ENCODE data around the gene CHST4. TPM values are rescaled to one million over a fixed set of nuclear protein-coding genes. Genes with fewer than 3 reads are reported as not detected.

The CHST4 gene
- total and polyA plus RNA-seq, 2 donors from 2014 or later, result not detected

DNA sequence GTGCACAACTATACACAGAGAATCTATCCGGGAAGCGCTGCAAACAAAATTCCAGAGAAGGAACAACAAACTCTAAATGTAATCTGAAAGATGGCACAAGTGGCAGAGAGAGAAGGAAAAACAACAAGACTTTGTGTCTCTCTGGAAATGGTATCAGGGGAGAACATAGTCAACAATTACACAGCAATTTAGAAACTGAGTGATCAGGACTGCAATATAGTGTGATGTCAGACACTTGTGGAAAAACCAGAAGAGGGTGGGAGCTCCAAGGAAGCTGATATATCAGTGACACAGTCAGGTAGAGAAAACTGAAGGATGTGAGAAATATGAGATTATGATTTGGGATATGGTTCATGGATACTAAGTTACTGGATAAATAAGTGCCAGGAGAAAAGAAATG is 45.3 kb upstream of the CHST4 start:
- H3K9me3 ChIP-seq (ENCODE audit: control insufficient read depth in 2 of 3, insufficient read depth in 1 of 3, low read length in 3 of 3), result no peaks in the 10 kb centered on the region
- H3K4me3 ChIP-seq (ENCODE audit: low read length in 3 of 3), result no peak overlapping the region
- no peaks in the 10 kb centered on the region for H3K27me3 ChIP-seq (ENCODE audit: control insufficient read depth, insufficient read depth, low read length)
- FAIRE-seq, result no peak
- H3K9ac ChIP-seq (ENCODE audit: low read length in 3 of 3), result no peak overlapping the region
- no peak for DNase-seq
- H3K4me1 ChIP-seq (ENCODE audit: control insufficient read depth in 2 of 3, insufficient read depth in 2 of 3, low read depth in 1 of 3, low read length in 3 of 3), result peaks cover 0 to 4% (median 2%) of the 10 kb centered on the region in 3 donors
- TF ChIP-seq, protein P1, sequence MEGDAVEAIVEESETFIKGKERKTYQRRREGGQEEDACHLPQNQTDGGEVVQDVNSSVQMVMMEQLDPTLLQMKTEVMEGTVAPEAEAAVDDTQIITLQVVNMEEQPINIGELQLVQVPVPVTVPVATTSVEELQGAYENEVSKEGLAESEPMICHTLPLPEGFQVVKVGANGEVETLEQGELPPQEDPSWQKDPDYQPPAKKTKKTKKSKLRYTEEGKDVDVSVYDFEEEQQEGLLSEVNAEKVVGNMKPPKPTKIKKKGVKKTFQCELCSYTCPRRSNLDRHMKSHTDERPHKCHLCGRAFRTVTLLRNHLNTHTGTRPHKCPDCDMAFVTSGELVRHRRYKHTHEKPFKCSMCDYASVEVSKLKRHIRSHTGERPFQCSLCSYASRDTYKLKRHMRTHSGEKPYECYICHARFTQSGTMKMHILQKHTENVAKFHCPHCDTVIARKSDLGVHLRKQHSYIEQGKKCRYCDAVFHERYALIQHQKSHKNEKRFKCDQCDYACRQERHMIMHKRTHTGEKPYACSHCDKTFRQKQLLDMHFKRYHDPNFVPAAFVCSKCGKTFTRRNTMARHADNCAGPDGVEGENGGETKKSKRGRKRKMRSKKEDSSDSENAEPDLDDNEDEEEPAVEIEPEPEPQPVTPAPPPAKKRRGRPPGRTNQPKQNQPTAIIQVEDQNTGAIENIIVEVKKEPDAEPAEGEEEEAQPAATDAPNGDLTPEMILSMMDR (IDR thresholded peaks at IDR 0.05; ENCODE audit: borderline replicate concordance, extremely low read depth, insufficient read depth), result no peak
- H3K36me3 ChIP-seq (ENCODE audit: control insufficient read depth in 2 of 3, insufficient read depth in 3 of 3, low read length in 3 of 3), result peaks cover 0 to 20% (median 13%) of the 10 kb centered on the region in 3 donors
- H3K27ac ChIP-seq (ENCODE audit: low read depth in 2 of 2, low read length in 2 of 2), result no peak overlapping the region
- intact Hi-C loops (cut with DNase I), result no loop called here

DNA sequence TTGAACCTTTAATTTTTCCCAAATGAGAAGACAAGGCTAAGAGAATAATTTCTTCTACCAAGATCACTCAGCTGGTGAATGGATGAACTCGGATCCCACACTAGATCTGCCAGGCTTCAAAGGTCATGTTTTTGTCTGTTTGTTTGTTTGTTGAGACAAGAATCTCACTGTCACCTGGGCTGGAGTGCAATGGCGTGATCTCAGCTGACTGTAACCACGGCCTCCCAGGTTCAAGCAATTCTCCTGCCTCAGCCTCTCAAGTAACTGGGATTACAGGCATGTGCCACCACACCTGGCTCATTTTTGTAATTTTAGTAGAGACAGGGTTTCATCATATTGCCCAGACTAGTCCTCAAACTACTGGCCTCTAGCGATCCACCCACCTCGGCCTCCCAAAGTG is 43.7 kb upstream of the CHST4 start:
- peaks cover 0 to 4% (median 4%) of the 10 kb centered on the region in 3 donors for H3K36me3 ChIP-seq (ENCODE audit: control insufficient read depth in 2 of 3, insufficient read depth in 3 of 3, low read length in 3 of 3)
- no peak for DNase-seq
- no peak overlapping the region for H3K27ac ChIP-seq (ENCODE audit: low read depth in 2 of 2, low read length in 2 of 2)
- H3K4me3 ChIP-seq (ENCODE audit: low read length in 3 of 3), result no peak overlapping the region
- TF ChIP-seq, protein P1 (IDR thresholded peaks at IDR 0.05; ENCODE audit: borderline replicate concordance, extremely low read depth, insufficient read depth), result no peak
- H3K27me3 ChIP-seq (ENCODE audit: control insufficient read depth, insufficient read depth, low read length), result no peaks in the 10 kb centered on the region
- FAIRE-seq, result no peak
- H3K9ac ChIP-seq (ENCODE audit: low read length in 3 of 3), result no peak overlapping the region
- H3K9me3 ChIP-seq (ENCODE audit: control insufficient read depth in 2 of 3, insufficient read depth in 1 of 3, low read length in 3 of 3), result no peaks in the 10 kb centered on the region
- intact Hi-C loops (cut with DNase I), result no loop called here
- peaks cover 0 to 4% (median 2%) of the 10 kb centered on the region in 3 donors for H3K4me1 ChIP-seq (ENCODE audit: control insufficient read depth in 2 of 3, insufficient read depth in 2 of 3, low read depth in 1 of 3, low read length in 3 of 3)

DNA sequence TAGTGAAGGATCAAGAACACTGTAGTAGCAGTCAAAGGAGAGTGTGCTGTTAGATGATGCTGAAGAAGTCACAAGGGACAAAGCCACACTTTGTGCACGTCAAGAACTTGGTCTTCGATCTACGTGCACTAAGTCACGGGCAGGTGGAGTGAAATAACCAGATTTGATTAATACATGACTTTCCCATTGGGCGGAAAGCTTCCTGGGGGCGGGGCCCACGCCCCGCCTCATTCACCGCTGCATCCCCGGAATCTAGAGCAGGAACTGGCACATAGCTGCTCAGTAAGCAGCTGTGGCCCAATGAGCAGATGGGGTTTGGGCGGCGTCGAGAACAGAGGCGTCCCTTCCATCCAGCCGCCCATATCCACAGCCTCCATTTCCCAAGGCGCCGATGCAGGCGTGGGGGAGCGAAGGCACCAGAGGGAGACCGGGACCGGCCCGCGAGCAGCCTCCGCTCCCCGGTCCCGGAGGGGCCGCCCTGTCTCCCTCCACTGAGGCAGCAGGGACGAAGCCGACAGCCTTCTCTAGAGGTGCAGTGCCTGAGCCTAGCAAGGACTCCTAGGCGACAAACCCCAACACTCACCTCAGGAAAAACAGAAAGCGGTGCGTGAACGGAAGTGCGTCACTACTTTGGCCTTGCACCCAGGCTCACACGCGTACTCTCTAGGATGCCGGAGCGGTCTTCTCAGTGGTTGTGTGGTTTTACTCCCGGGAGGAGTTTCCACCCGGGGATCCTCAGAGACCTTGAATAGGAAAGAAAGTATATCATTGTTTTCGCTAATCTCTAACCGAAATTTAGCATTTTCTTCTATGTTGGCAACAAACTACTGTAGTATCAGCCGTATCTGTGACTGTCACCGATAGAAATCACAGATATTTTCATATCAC is 42.0 kb upstream of the CHST4 start:
- Histone ChIP-seq H3K4me3 (ENCODE audit: low read length in 3 of 3) (peak overlapping the region; percentile 81 to 97 (median 94)), H3K27me3 (ENCODE audit: control insufficient read depth, insufficient read depth, low read length) (no peaks in the 10 kb centered on the region), H3K36me3 (ENCODE audit: control insufficient read depth in 2 of 3, insufficient read depth in 3 of 3, low read length in 3 of 3) (no peaks in the 10 kb centered on the region), H3K9me3 (ENCODE audit: control insufficient read depth in 2 of 3, insufficient read depth in 1 of 3, low read length in 3 of 3) (no peaks in the 10 kb centered on the region), H3K9ac (ENCODE audit: low read length in 3 of 3) (peak overlapping the region; percentile 44 to 78 (median 71)), H3K27ac (ENCODE audit: low read depth in 2 of 2, low read length in 2 of 2) (peak overlapping the region; percentile 93 to 96), H3K4me1 (ENCODE audit: control insufficient read depth in 2 of 3, insufficient read depth in 2 of 3, low read depth in 1 of 3, low read length in 3 of 3) (peaks cover 0 to 4% (median 2%) of the 10 kb centered on the region in 3 donors)
- DNase-seq (peak; percentile 86 to 96 (median 91)), FAIRE-seq (peak; percentile 51)
- intact Hi-C loops (cut with DNase I), result no loop called here
- TF ChIP-seq, protein P1 (IDR thresholded peaks at IDR 0.05; ENCODE audit: borderline replicate concordance, extremely low read depth, insufficient read depth), result no peak

All from kidney (tissue), 14 donors.